Spleen (tissue), 7 donors: ENCODE measurements around the gene CTNNA2.

Source experiments
- POLR2A ChIP-seq, 3 donors: fragments of 450-650 bp; IDR thresholded peaks; one replicate each; pipeline ENCODE4 v1.5.1; 2017; ENCODE audit warnings: antibody characterized with exemption in 3 of 3, mild to moderate bottlenecking in 1 of 3
- TF ChIP-seq, protein P1 (sequence below), 11 experiments: fragments of 200-600 bp in 7 of 11; fragments of 450-650 bp in 4 of 11; sonication (generic) in 4 of 11; IDR thresholded peaks in 8 of 11; conservative IDR thresholded peaks in 3 of 11; 1 replicate in 7 of 11; 2 replicates in 4 of 11; pipeline versions ENCODE4 v1.4.0 to v1.8.0; 2016 to 2021; ENCODE audit warnings: antibody characterized with exemption in 11 of 11, inconsistent platforms in 4 of 11, mild to moderate bottlenecking in 1 of 11
- donor health status: DM: no; HTN: no; CAD: no; lungs with moderate emphysema.
- donor health status: DM: no; HTN: no; CAD: no.
- donor health status: DM: no; HTN: no; CAD: no.

- no peak for TF ChIP-seq POLR2A (IDR thresholded peaks at IDR 0.05)
- TF ChIP-seq, protein P1, sequence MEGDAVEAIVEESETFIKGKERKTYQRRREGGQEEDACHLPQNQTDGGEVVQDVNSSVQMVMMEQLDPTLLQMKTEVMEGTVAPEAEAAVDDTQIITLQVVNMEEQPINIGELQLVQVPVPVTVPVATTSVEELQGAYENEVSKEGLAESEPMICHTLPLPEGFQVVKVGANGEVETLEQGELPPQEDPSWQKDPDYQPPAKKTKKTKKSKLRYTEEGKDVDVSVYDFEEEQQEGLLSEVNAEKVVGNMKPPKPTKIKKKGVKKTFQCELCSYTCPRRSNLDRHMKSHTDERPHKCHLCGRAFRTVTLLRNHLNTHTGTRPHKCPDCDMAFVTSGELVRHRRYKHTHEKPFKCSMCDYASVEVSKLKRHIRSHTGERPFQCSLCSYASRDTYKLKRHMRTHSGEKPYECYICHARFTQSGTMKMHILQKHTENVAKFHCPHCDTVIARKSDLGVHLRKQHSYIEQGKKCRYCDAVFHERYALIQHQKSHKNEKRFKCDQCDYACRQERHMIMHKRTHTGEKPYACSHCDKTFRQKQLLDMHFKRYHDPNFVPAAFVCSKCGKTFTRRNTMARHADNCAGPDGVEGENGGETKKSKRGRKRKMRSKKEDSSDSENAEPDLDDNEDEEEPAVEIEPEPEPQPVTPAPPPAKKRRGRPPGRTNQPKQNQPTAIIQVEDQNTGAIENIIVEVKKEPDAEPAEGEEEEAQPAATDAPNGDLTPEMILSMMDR (IDR thresholded peaks at IDR 0.05 in 8 of 11, conservative IDR thresholded peaks at IDR 0.05 in 3 of 11) = no peak
Observed at GRCh38 chr2:79872656-79873055, 359.8 kb downstream of the CTNNA2 start.
